ENCODE measurements around the gene OR6S1. TPM values are rescaled to one million over a fixed set of nuclear protein-coding genes. Genes with fewer than 3 reads are reported as not detected.

OR6S1 gene
- total and polyA plus RNA-seq, 2 donors (not counting 3 experiments of a cell fraction or from before 2014, with no cell fraction given), result not detected

DNA sequence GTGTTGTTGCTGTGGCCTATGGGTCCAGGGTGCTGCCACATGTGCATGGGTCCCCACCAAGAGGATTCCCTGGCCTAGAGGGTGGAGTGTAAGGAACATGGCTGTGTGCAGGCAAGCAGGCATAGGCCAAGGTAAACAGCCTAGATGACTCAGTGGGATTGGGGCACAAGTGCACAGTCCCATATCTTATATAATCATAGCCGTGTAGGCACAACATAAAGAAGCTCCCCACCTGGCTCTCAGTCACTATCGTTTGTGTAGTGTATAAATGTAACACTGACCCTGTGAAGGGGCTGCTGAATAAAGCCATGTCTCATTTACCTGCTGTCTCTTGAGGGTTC is 34.6 kb downstream of the OR6S1 start:
- peaks cover 3% of the 10 kb centered on the region in 2 experiments for H3K27me3 ChIP-seq (ENCODE audit: control insufficient read depth in 2 of 2, insufficient read depth in 2 of 2, low read length in 2 of 2)
- no peaks in the 10 kb centered on the region for H3K9me1 ChIP-seq (replicated peaks; ENCODE audit: control insufficient read depth, extremely low read depth, insufficient read depth, low read length)
- no peaks in the 10 kb centered on the region for H3K9me3 ChIP-seq (replicated peaks; ENCODE audit: control insufficient read depth, insufficient read depth, low read length)
- H3K79me2 ChIP-seq (ENCODE audit: control insufficient read depth, insufficient read depth, low read length), result no peaks in the 10 kb centered on the region
- no peak overlapping the region for H3K27ac ChIP-seq (ENCODE audit: insufficient read depth, low read depth, low read length)
- DNase-seq (ENCODE audit: low read depth, low spot score) (no peak), FAIRE-seq (no peak)
- peaks cover 4% of the 10 kb centered on the region for H3K4me1 ChIP-seq (ENCODE audit: control insufficient read depth, extremely low read depth, insufficient read depth, low read length)
- intact Hi-C loops (cut with micrococcal nuclease), result loop anchor here (1.0 to 2.0 kb wide), 4 partner anchors 76 to 152 kb away; partner anchors contain the start of genes APEX1 and PNP
- BruUV-seq (replicated peaks), result no TSS peak
- H3K36me3 ChIP-seq (ENCODE audit: control insufficient read depth in 2 of 2, extremely low read depth in 1 of 2, insufficient read depth in 2 of 2, low read length in 2 of 2), result no peaks in the 10 kb centered on the region
- H3K4me2 ChIP-seq (ENCODE audit: insufficient read depth, low read length), result no peak overlapping the region
- no peak overlapping the region for H3K4me3 ChIP-seq (replicated peaks in 1 of 3; ENCODE audit: insufficient read depth in 1 of 3, low read depth in 1 of 3, low read length in 3 of 3)
- ChIA-PET POLR2A (interaction anchor here (1.6 kb wide), 1 partner anchor 152 kb away, joined by 4 read pairs; the partner anchor contains the start of genes APEX1 and OSGEP), CTCF (interaction anchor here (0.5 to 8.7 kb wide), 14 partner anchors 9 to 279 kb away, joined by 3 to 110 read pairs (median 4); partner anchors contain the start of genes APEX1, OSGEP, PARP2 and PIP4P1)
- TF ChIP-seq MAX (IDR thresholded peaks at IDR 0.05; ENCODE audit: insufficient read depth, insufficient read length) (no peak), POLR2A (IDR thresholded peaks at IDR 0.05; ENCODE audit: low read depth, low read length) (no peak), GATA2 (IDR thresholded peaks at IDR 0.05; ENCODE audit: insufficient read depth, insufficient read length, low read depth, low read length) (no peak), MYC (IDR thresholded peaks at IDR 0.05; ENCODE audit: low read depth, low read length) (no peak), POLR2AphosphoS5 (IDR thresholded peaks at IDR 0.05; ENCODE audit: insufficient read depth, low read depth, low read length) (no peak), FOS (IDR thresholded peaks at IDR 0.05; ENCODE audit: borderline replicate concordance, insufficient read depth, low read length) (no peak), EZH2 (IDR thresholded peaks at IDR 0.05; ENCODE audit: borderline replicate concordance, low read depth, low read length, severe bottlenecking) (no peak), JUN (IDR thresholded peaks at IDR 0.05; ENCODE audit: borderline replicate concordance, insufficient read depth, insufficient read length, low read depth) (no peak)
- TF ChIP-seq, protein P1, sequence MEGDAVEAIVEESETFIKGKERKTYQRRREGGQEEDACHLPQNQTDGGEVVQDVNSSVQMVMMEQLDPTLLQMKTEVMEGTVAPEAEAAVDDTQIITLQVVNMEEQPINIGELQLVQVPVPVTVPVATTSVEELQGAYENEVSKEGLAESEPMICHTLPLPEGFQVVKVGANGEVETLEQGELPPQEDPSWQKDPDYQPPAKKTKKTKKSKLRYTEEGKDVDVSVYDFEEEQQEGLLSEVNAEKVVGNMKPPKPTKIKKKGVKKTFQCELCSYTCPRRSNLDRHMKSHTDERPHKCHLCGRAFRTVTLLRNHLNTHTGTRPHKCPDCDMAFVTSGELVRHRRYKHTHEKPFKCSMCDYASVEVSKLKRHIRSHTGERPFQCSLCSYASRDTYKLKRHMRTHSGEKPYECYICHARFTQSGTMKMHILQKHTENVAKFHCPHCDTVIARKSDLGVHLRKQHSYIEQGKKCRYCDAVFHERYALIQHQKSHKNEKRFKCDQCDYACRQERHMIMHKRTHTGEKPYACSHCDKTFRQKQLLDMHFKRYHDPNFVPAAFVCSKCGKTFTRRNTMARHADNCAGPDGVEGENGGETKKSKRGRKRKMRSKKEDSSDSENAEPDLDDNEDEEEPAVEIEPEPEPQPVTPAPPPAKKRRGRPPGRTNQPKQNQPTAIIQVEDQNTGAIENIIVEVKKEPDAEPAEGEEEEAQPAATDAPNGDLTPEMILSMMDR (IDR thresholded peaks at IDR 0.05; ENCODE audit: extremely low read depth in 1 of 2, insufficient read depth in 1 of 2, low read depth in 1 of 2, low read length in 2 of 2), result no peak
- no peaks in the 10 kb centered on the region for H4K20me1 ChIP-seq (replicated peaks; ENCODE audit: control insufficient read depth, extremely low read depth, insufficient read depth, low read length)
- H3K9ac ChIP-seq (replicated peaks; ENCODE audit: extremely low read depth, insufficient read depth, low read length), result no peak overlapping the region
- H2AFZ ChIP-seq (ENCODE audit: low read depth, low read length), result no peak overlapping the region
- dilution Hi-C loops (cut with MboI; ENCODE audit: extremely low pct_ligation_motif_present, low sequenced_read_pairs), result no loop called here
